Natural killer cell (primary cell): ENCODE measurements around the gene JAKMIP1. TPM values are rescaled to one million over a fixed set of nuclear protein-coding genes. Genes with fewer than 3 reads are reported as not detected.
A peak's percentile ranks its signal among the peaks of the same experiment; 100 is the strongest.

Experiments
- ATAC-seq, 3 donors: fragments of 150-1000 bp in 2 of 3; fragments of 200-7000 bp in 1 of 3; cut with Tn5 transposase; 1 replicate in 1 of 3; 2 replicates in 2 of 3; pipeline ENCODE4 v1.10.0; 2021; ENCODE audit warnings: mild to moderate bottlenecking in 2 of 3, moderate library complexity in 2 of 3
- DNase-seq, 2 donors: peaks; one replicate each; pipeline versions ENCODE4 v3.0.0 to v3.0.0-alpha.2; 2013 to 2021; ENCODE audit warnings: mixed read lengths in 1 of 2
- H3K27ac ChIP-seq: one replicate; pipeline ENCODE4 v1.5.1; 2013; ENCODE audit warnings: mild to moderate bottlenecking, low read length
- H3K27me3 ChIP-seq: one replicate; pipeline ENCODE4 v1.6.1; 2013; ENCODE audit warnings: low read length; ENCODE audit not compliant: control insufficient read depth, insufficient read depth
- H3K36me3 ChIP-seq: one replicate; pipeline ENCODE4 v1.6.1; 2013; ENCODE audit warnings: low read length; ENCODE audit not compliant: control insufficient read depth, insufficient read depth
- H3K4me1 ChIP-seq: one replicate; pipeline ENCODE4 v1.6.1; 2013; ENCODE audit warnings: low read length; ENCODE audit not compliant: control insufficient read depth, insufficient read depth
- H3K4me3 ChIP-seq: one replicate; pipeline ENCODE4 v1.5.1; 2013; ENCODE audit warnings: low read length
- H3K9me3 ChIP-seq: one replicate; pipeline ENCODE4 v1.6.1; 2013; ENCODE audit warnings: low read length; ENCODE audit not compliant: control insufficient read depth, insufficient read depth
- H3K27ac Mint-ChIP-seq, 2 donors: one replicate each; pipeline ENCODE4 v1.8.0; 2022; ENCODE audit warnings: mild to moderate bottlenecking in 2 of 2, mixed read lengths in 2 of 2, moderate library complexity in 1 of 2
- H3K27me3 Mint-ChIP-seq, 2 donors: one replicate each; pipeline ENCODE4 v1.8.0; 2022; ENCODE audit warnings: low read depth in 2 of 2, mixed read lengths in 2 of 2
- H3K36me3 Mint-ChIP-seq: one replicate; pipeline ENCODE4 v1.8.0; 2022; ENCODE audit warnings: mixed read lengths
- H3K4me1 Mint-ChIP-seq, 2 donors: one replicate each; pipeline ENCODE4 v1.8.0; 2022; ENCODE audit warnings: mixed read lengths in 2 of 2
- H3K4me3 Mint-ChIP-seq: one replicate; pipeline ENCODE4 v1.8.0; 2022; ENCODE audit warnings: mild to moderate bottlenecking, moderate library complexity, mixed read lengths
- H3K9me3 Mint-ChIP-seq, 2 donors: one replicate each; pipeline ENCODE4 v1.8.0; 2022; ENCODE audit warnings: mixed read lengths in 2 of 2
- WGBS: methylation state at CpG from one replicate; pipeline ENCODE4 v1.1.7; 2013; ENCODE audit warnings: missing lambda C conversion rate; ENCODE audit not compliant: insufficient coverage; 5-methylcytosine and 5-hydroxymethylcytosine counted together
- intact Hi-C: fragments of 100-400 bp; cut with micrococcal nuclease; formaldehyde crosslinking; loops from one replicate; pipeline ENCODE4 v1.14.2; 2022
- total RNA-seq, 4 donors: library from RNA; stranded (reverse); fragments of 120-200 nt in 1 of 4; gene quantifications; one replicate each; pipeline versions ENCODE4 v1.2.3 to v1.2.4, GENCODE V29; 2013 to 2022
- TF ChIP-seq, protein P1 (sequence below): fragments of 200-600 bp; IDR thresholded peaks from one replicate; pipeline ENCODE4 v1.8.0; 2022; ENCODE audit warnings: antibody characterized with exemption

The JAKMIP1 gene
- total RNA-seq, 3 donors from 2014 or later (not counting 1 experiment from before 2014, with no cell fraction given) = 8.8 to 21.8 (median 16.4) TPM

DNA sequence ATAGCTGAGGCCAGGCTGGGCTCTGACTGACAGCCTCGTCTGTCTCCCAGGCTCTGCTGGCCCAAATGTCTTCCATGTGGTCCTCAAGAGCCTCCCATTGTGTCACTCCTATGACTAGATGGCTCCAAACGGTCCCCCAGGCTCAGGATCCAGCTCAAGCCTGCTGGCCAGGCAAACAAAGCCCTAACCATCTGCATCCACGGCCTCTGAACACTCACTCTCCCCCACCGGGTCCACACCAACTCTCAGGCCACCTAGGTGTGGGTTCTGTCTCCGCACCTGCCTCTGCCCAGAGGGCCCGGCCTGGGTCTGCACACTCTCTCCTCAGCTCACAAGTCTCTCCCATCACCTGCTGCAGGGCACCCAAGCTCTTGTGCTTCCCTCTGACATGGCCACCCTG, 52.9 kb downstream of the JAKMIP1 start:
- Histone ChIP-seq H3K9me3 (no peaks in the 10 kb centered on the region), H3K27me3 (no peaks in the 10 kb centered on the region), H3K36me3 (no peaks in the 10 kb centered on the region), H3K4me3 (no peak overlapping the region), H3K27ac (no peak overlapping the region), H3K4me1 (peaks cover 8% of the 10 kb centered on the region)
- H3K36me3 Mint-ChIP-seq = no peaks in the 10 kb centered on the region
- H3K27me3 Mint-ChIP-seq = peaks cover 3 to 17% of the 10 kb centered on the region in 2 donors
- no peak overlapping the region for H3K4me3 Mint-ChIP-seq
- no peaks in the 10 kb centered on the region for H3K9me3 Mint-ChIP-seq
- 76% methylated on average over 6 of the region's 6 CpGs for WGBS
- no peak overlapping the region for H3K27ac Mint-ChIP-seq
- intact Hi-C loops = no loop called here
- ATAC-seq (no peak), DNase-seq (no peak)
- TF ChIP-seq, protein P1, sequence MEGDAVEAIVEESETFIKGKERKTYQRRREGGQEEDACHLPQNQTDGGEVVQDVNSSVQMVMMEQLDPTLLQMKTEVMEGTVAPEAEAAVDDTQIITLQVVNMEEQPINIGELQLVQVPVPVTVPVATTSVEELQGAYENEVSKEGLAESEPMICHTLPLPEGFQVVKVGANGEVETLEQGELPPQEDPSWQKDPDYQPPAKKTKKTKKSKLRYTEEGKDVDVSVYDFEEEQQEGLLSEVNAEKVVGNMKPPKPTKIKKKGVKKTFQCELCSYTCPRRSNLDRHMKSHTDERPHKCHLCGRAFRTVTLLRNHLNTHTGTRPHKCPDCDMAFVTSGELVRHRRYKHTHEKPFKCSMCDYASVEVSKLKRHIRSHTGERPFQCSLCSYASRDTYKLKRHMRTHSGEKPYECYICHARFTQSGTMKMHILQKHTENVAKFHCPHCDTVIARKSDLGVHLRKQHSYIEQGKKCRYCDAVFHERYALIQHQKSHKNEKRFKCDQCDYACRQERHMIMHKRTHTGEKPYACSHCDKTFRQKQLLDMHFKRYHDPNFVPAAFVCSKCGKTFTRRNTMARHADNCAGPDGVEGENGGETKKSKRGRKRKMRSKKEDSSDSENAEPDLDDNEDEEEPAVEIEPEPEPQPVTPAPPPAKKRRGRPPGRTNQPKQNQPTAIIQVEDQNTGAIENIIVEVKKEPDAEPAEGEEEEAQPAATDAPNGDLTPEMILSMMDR = no peak
- peaks cover 0 to 36% of the 10 kb centered on the region in 2 donors for H3K4me1 Mint-ChIP-seq

DNA sequence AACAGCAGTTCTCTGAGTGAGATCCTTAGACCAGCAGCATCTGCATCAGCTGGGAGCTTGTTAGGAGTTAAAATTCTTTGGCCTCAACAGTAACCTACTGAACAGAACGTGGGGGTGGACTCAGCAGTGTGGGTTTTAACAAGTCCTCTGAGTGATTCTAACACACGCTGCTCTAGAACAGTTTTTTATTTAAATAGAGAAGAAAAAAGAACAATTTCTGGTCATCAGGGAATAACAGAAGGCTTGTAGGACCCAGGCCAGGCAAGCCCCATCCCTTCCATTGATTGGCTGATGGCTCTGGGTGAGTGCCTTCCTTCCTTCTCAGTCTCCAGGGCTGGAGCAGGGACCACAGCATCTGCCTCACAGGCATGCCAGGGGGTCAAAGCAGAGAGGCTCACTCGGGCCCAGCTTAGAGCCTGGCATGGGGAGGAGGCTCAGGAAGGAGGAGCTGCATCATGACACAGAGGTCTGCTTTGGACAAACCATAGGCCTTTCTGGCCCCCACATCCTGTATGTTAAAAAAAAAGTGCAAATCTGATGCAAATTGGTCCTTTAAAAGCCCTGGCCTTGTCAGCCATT, 56.7 kb downstream of the JAKMIP1 start:
- Mint-ChIP-seq H3K4me1 (peaks cover 0 to 19% of the 10 kb centered on the region in 2 donors), H3K27me3 (peaks cover 3 to 7% of the 10 kb centered on the region in 2 donors), H3K27ac (peak overlapping the region in 1 of 2 donors; percentile 63), H3K36me3 (no peaks in the 10 kb centered on the region), H3K9me3 (no peaks in the 10 kb centered on the region), H3K4me3 (no peak overlapping the region)
- DNase-seq (no peak), ATAC-seq (no peak)
- peaks cover 5% of the 10 kb centered on the region for H3K4me1 ChIP-seq
- no peak overlapping the region for H3K27ac ChIP-seq
- H3K27me3 ChIP-seq = no peaks in the 10 kb centered on the region
- TF ChIP-seq, protein P1 = no peak
- intact Hi-C loops = no loop called here
- no peaks in the 10 kb centered on the region for H3K9me3 ChIP-seq
- H3K4me3 ChIP-seq = no peak overlapping the region
- H3K36me3 ChIP-seq = no peaks in the 10 kb centered on the region
- whole genome bisulfite sequencing = 78% methylated on average over 3 of the region's 3 CpGs

DNA sequence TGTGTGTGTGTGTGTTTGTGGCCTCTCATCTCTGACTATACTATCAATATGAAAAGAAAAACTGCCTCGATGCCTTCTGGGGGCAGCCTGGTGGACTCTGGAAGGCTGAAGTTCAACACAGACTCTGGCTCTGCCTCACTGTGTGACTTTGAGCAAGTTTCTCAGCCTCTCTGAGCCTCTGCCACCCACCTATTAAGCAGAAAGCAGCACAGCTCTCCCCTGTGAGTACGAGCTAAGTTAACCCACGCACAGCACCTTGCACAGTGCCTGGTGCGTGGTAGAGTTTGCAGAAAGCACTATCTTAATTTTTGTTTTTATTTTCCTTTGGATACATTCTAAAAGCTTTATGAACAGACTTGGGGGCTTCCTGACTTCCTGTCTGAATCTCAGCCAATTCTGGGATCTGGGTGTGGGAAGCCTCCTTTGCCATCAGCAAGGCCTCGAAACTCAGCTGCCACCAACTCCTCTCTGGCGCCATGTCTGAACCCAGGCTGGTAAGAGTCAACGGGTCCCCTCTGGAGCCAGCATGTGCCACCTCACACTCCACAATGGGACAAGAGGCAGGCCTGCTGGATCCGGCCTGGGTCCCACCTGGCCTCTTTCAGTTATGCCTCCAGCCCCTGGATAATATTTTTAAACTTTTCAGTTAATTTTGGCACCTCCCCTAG, 57.3 kb downstream of the JAKMIP1 start:
- H3K27me3 ChIP-seq = no peaks in the 10 kb centered on the region
- TF ChIP-seq, protein P1 = no peak
- no peaks in the 10 kb centered on the region for H3K36me3 ChIP-seq
- peaks cover 5% of the 10 kb centered on the region for H3K4me1 ChIP-seq
- DNase-seq (no peak), ATAC-seq (no peak)
- no peak overlapping the region for H3K27ac ChIP-seq
- 87% methylated on average over 8 of the region's 8 CpGs for WGBS
- no peaks in the 10 kb centered on the region for H3K9me3 ChIP-seq
- Mint-ChIP-seq H3K27ac (peak overlapping the region in 1 of 2 donors; percentile 63), H3K27me3 (peaks cover 3 to 7% of the 10 kb centered on the region in 2 donors), H3K4me1 (peaks cover 0 to 19% of the 10 kb centered on the region in 2 donors), H3K4me3 (no peak overlapping the region), H3K36me3 (no peaks in the 10 kb centered on the region), H3K9me3 (no peaks in the 10 kb centered on the region)
- no peak overlapping the region for H3K4me3 ChIP-seq
- intact Hi-C loops = no loop called here
